Ishikawa (cell line): ENCODE results near the gene SH3BP2.

Experiments used
- CEBPB ChIP-seq: IDR thresholded peaks from 2 replicates; pipeline ENCODE4 v1.6.1; 2012
- CREB1 ChIP-seq: IDR thresholded peaks from 2 replicates; pipeline ENCODE4 v1.6.1; 2012; ENCODE audit warnings: low read depth
- EGR1 ChIP-seq: IDR thresholded peaks from 2 replicates; pipeline ENCODE4 v1.6.1; 2012
- EP300 ChIP-seq: IDR thresholded peaks from 2 replicates; pipeline ENCODE4 v1.6.1; 2012; ENCODE audit warnings: borderline replicate concordance
- FOXM1 ChIP-seq: IDR thresholded peaks from 2 replicates; pipeline ENCODE4 v1.6.1; 2012; ENCODE audit warnings: low read depth, borderline replicate concordance
- MAX ChIP-seq: IDR thresholded peaks from 2 replicates; pipeline ENCODE4 v1.6.1; 2012
- NFIC ChIP-seq: IDR thresholded peaks from 2 replicates; pipeline ENCODE4 v1.6.1; 2012
- RAD21 ChIP-seq: IDR thresholded peaks from 2 replicates; pipeline ENCODE4 v1.6.1; 2012; ENCODE audit warnings: low read depth
- REST ChIP-seq: IDR thresholded peaks from 2 replicates; pipeline ENCODE4 v1.6.1; 2012; ENCODE audit warnings: low read depth, mild to moderate bottlenecking
- TAF1 ChIP-seq: IDR thresholded peaks from 2 replicates; pipeline ENCODE4 v1.6.1; 2012; ENCODE audit warnings: low read depth, mild to moderate bottlenecking
- TCF12 ChIP-seq: IDR thresholded peaks from 2 replicates; pipeline ENCODE4 v1.6.1; 2012; ENCODE audit warnings: low read depth
- TEAD4 ChIP-seq: IDR thresholded peaks from 2 replicates; pipeline ENCODE4 v1.6.1; 2012
- USF1 ChIP-seq: IDR thresholded peaks from 2 replicates; pipeline ENCODE4 v1.6.1; 2012
- YY1 ChIP-seq: IDR thresholded peaks from 2 replicates; pipeline ENCODE4 v1.6.1; 2012; ENCODE audit warnings: low read depth
- ZBTB7A ChIP-seq: IDR thresholded peaks from 2 replicates; pipeline ENCODE4 v1.6.1; 2012; ENCODE audit warnings: low read depth

SH3BP2 gene

GRCh38 chr4:2886161-2886560, 93.3 kb downstream of the SH3BP2 start:
- TF ChIP-seq FOXM1 (no peak), EGR1 (no peak), CREB1 (no peak)

- TF ChIP-seq CREB1 = no peak
- TF ChIP-seq REST = no peak
- no peak for TF ChIP-seq YY1
- TF ChIP-seq CEBPB = no peak
- no peak for TF ChIP-seq NFIC
- no peak for TF ChIP-seq TEAD4
- no peak for TF ChIP-seq USF1
- TF ChIP-seq MAX = no peak
Observed at GRCh38 chr4:2886622-2887021, 93.7 kb downstream of the SH3BP2 start.

- TF ChIP-seq REST (no peak), FOXM1 (no peak), USF1 (no peak), TAF1 (no peak), EGR1 (no peak), TCF12 (no peak), CREB1 (no peak), MAX (no peak), EP300 (no peak)
Observed at GRCh38 chr4:2887343-2887742, 94.5 kb downstream of the SH3BP2 start.

- TF ChIP-seq RAD21 = no peak
- no peak for TF ChIP-seq MAX
- no peak for TF ChIP-seq TAF1
- TF ChIP-seq ZBTB7A = no peak
- no peak for TF ChIP-seq CEBPB
- no peak for TF ChIP-seq USF1
- TF ChIP-seq NFIC = no peak
- TF ChIP-seq EP300 = no peak
- TF ChIP-seq REST = no peak
- TF ChIP-seq EGR1 = no peak
- TF ChIP-seq YY1 = no peak
- no peak for TF ChIP-seq CREB1
- no peak for TF ChIP-seq TCF12
- TF ChIP-seq TEAD4 = no peak
- TF ChIP-seq FOXM1 = no peak
Observed at GRCh38 chr4:2888886-2889285, 96.0 kb downstream of the SH3BP2 start.
